PC-3 (cell line): ENCODE results near the gene TRRAP. TPM values are rescaled to one million over a fixed set of nuclear protein-coding genes. Genes with fewer than 3 reads are reported as not detected.

ENCODE experiments used
- ATAC-seq: fragments of 200-7000 bp; cut with Tn5 transposase; 2 replicates; pipeline ENCODE4 v1.9.1; 2020; ENCODE audit warnings: mild to moderate bottlenecking, moderate library complexity
- BruUV-seq: library from RNA; stranded (reverse); fragments of 400-500 nt; replicated peaks from 2 replicates; lab custom pipeline; 2021; lab: Mats Ljungman, UMichigan
- CTCF ChIA-PET: fragments of 300-600 bp; sonication (Branson Sonifier 250); formaldehyde crosslinking; loops from one replicate; lab custom pipeline; 2022; ENCODE audit warnings: antibody characterized with exemption; lab: Charles Lee
- POLR2A ChIA-PET: fragments of 300-600 bp; sonication (Branson Sonifier 250); formaldehyde crosslinking; loops from one replicate; lab custom pipeline; 2022; ENCODE audit warnings: antibody characterized with exemption; ENCODE audit not compliant: unreplicated experiment; lab: Charles Lee
- DNase-seq: peaks from one replicate; pipeline ENCODE4 v3.0.0-alpha.2; 2015
- H2AFZ ChIP-seq: fragments of 300-600 bp; sonication (generic); 2 replicates; pipeline ENCODE4 v1.6.0; 2016; ENCODE audit warnings: antibody characterized with exemption, low read length
- H3F3A ChIP-seq: fragments of 300-600 bp; sonication (generic); one replicate; pipeline ENCODE4 v1.6.0; 2017; ENCODE audit warnings: antibody characterized with exemption, low read length, control low read depth, mild to moderate bottlenecking; ENCODE audit not compliant: unreplicated experiment
- H3K27ac ChIP-seq: fragments of 300-600 bp; sonication (generic); 2 replicates; pipeline ENCODE4 v1.5.1; 2016; ENCODE audit warnings: mild to moderate bottlenecking, low read length
- H3K27me3 ChIP-seq: fragments of 300-600 bp; sonication (generic); 2 replicates; pipeline ENCODE4 v1.6.1; 2016; ENCODE audit warnings: low read length, mixed read lengths
- H3K36me3 ChIP-seq: fragments of 300-600 bp; sonication (generic); 2 replicates; pipeline ENCODE4 v1.6.1; 2016; ENCODE audit warnings: low read depth, mixed run types, low read length, mixed read lengths
- H3K4me1 ChIP-seq: fragments of 300-600 bp; sonication (generic); 2 replicates; pipeline ENCODE4 v1.5.1; 2016; ENCODE audit warnings: low read length; ENCODE audit not compliant: insufficient read depth
- H3K4me2 ChIP-seq: fragments of 300-600 bp; sonication (generic); 2 replicates; pipeline ENCODE4 v1.6.0; 2016; ENCODE audit warnings: low read length
- H3K4me3 ChIP-seq: fragments of 300-600 bp; sonication (generic); 2 replicates; pipeline ENCODE4 v1.5.1; 2016; ENCODE audit warnings: mild to moderate bottlenecking, low read length, mixed read lengths
- H3K79me2 ChIP-seq: fragments of 300-600 bp; sonication (generic); 2 replicates; pipeline ENCODE4 v1.6.1; 2017; ENCODE audit warnings: low read length, mixed read lengths
- H3K9ac ChIP-seq: fragments of 300-600 bp; sonication (generic); 2 replicates; pipeline ENCODE4 v1.6.0; 2016; ENCODE audit warnings: mild to moderate bottlenecking, low read length
- H3K9me2 ChIP-seq: fragments of 300-600 bp; sonication (generic); replicated peaks from 2 replicates; pipeline ENCODE4 v1.6.1; 2016; ENCODE audit warnings: mixed run types, low read length, mixed read lengths
- H3K9me3 ChIP-seq: fragments of 300-600 bp; sonication (generic); 2 replicates; pipeline ENCODE4 v1.6.1; 2016; ENCODE audit warnings: low read length, mixed read lengths
- H4K20me1 ChIP-seq: fragments of 300-600 bp; sonication (generic); 2 replicates; pipeline ENCODE4 v1.6.1; 2016; ENCODE audit warnings: low read length, mixed read lengths
- CTCF ChIP-seq: fragments of 300-600 bp; sonication (generic); conservative IDR thresholded peaks from 2 replicates; pipeline ENCODE4 v1.5.1; 2017; ENCODE audit warnings: antibody characterized with exemption, low read depth, mild to moderate bottlenecking, low read length
- EZH2 ChIP-seq: fragments of 300-600 bp; sonication (generic); IDR thresholded peaks from one replicate; pipeline ENCODE4 v1.6.1; 2017; ENCODE audit warnings: antibody characterized with exemption, mild to moderate bottlenecking, low read length; ENCODE audit not compliant: unreplicated experiment
- EZH2phosphoT487 ChIP-seq: fragments of 300-600 bp; sonication (generic); IDR thresholded peaks from 2 replicates; pipeline ENCODE4 v1.6.1; 2018; ENCODE audit warnings: mild to moderate bottlenecking, antibody characterized with exemption, low read length, borderline replicate concordance
- intact Hi-C: fragments of 100-400 bp; cut with micrococcal nuclease; formaldehyde crosslinking; loops from 2 replicates; pipeline ENCODE4 v1.9.0; 2023
- total RNA-seq: library from RNA; depleted of rRNA; stranded (reverse); fragments of >200 nt; gene quantifications from 2 replicates; pipeline ENCODE4 v1.2.3, GENCODE V29; 2014

Gene TRRAP
- total RNA-seq, 1 experiment from 2014 or later = 17.7 TPM

DNA sequence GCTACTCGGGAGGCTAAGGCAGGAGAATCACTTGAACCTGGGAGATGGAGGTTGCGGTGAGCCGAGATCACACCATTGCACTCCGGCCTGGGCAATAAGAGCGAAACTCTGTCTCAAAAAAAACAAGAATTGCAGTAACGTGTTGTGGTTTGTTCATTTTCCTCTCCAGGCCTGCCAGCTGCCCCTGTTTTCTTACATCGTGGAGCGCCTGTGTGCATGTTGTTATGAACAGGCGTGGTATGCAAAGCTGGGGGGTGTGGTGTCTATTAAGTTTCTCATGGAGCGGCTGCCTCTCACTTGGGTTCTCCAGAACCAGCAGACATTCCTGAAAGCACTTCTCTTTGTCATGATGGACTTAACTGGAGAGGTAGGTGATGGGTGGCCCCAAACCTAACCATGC is 52.1 kb downstream of the TRRAP start:
- H3K4me2 ChIP-seq = no peak overlapping the region
- H3K36me3 ChIP-seq = peaks cover 50% of the 10 kb centered on the region
- H3K4me1 ChIP-seq = no peaks in the 10 kb centered on the region
- no peak overlapping the region for H3K4me3 ChIP-seq
- no peaks in the 10 kb centered on the region for H3K9me3 ChIP-seq
- no peaks in the 10 kb centered on the region for H3K79me2 ChIP-seq
- H4K20me1 ChIP-seq = no peaks in the 10 kb centered on the region
- CTCF ChIA-PET = no interaction called here
- POLR2A ChIA-PET = interaction anchor here (0.5 kb wide), 1 partner anchor 72 kb away, joined by 3 read pairs; no protein-coding TSS in a partner anchor
- no peak for TF ChIP-seq EZH2
- TF ChIP-seq CTCF = no peak
- no peak for TF ChIP-seq EZH2phosphoT487
- DNase-seq = no peak
- ATAC-seq = no peak
- intact Hi-C loops = no loop called here
- no peaks in the 10 kb centered on the region for H3K9me2 ChIP-seq
- BruUV-seq = no TSS peak
- H2AFZ ChIP-seq = no peak overlapping the region
- no peaks in the 10 kb centered on the region for H3K27me3 ChIP-seq
- H3K27ac ChIP-seq = no peak overlapping the region
- H3F3A ChIP-seq = no peaks in the 10 kb centered on the region
- no peak overlapping the region for H3K9ac ChIP-seq

DNA sequence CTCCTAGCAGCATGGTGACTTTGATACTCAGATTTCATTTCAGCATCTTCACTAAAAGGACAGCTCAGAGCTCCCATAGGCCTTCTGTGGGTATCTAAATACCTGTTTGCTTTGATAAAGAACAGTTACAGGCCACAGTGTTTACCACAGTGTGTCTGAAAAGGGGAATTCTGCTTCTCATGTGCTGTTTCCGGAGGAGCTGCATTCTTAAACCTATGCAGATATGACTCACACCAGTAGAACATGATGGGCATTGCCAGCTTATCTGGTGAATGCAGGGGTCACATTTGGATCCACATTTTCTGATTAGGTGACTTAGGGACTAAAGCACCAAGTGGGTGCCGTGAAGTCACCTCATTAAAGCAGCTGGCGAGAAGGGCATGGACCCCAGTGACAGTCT is 52.6 kb downstream of the TRRAP start:
- Histone ChIP-seq H3K27me3 (no peaks in the 10 kb centered on the region), H3K9ac (no peak overlapping the region), H3K27ac (no peak overlapping the region), H3K4me3 (no peak overlapping the region), H2AFZ (no peak overlapping the region), H3K4me1 (no peaks in the 10 kb centered on the region), H3F3A (no peaks in the 10 kb centered on the region), H3K9me3 (no peaks in the 10 kb centered on the region), H3K9me2 (no peaks in the 10 kb centered on the region), H3K79me2 (no peaks in the 10 kb centered on the region), H3K4me2 (no peak overlapping the region), H3K36me3 (peaks cover 48% of the 10 kb centered on the region), H4K20me1 (no peaks in the 10 kb centered on the region)
- peak; percentile 61 for ATAC-seq
- CTCF ChIA-PET = no interaction called here
- POLR2A ChIA-PET = no interaction called here
- TF ChIP-seq EZH2phosphoT487 (no peak), EZH2 (no peak), CTCF (no peak)
- DNase-seq = no peak
- intact Hi-C loops = no loop called here
- no TSS peak for BruUV-seq

DNA sequence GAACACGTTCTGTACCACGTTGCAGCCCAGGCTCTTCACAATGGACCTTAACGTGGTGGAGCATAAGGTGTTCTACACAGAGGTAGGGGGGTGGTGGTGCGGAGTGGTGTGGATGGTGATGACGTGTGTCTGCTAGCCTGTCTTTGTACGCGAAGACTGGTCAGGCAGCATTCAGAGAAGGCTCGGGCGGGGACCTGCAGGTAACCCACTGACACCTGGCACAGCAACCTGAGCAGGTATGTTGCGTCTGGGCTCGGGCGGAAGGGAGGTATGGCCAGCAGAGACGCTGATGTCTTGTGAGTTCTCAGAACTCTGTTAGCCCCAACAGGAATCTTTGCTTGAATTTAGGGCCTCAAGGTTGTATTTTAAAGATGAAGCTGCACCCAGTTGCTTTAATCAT is 55.0 kb downstream of the TRRAP start:
- CTCF ChIA-PET = no interaction called here
- peaks cover 40% of the 10 kb centered on the region for H3K36me3 ChIP-seq
- intact Hi-C loops = no loop called here

More for the DNA sequence above, 55.0 kb downstream of the TRRAP start:
- no peak overlapping the region for H3K4me3 ChIP-seq
- POLR2A ChIA-PET = no interaction called here
- H3K4me1 ChIP-seq = no peaks in the 10 kb centered on the region
- no peaks in the 10 kb centered on the region for H3K9me3 ChIP-seq
- H3K9me2 ChIP-seq = no peaks in the 10 kb centered on the region
- H3F3A ChIP-seq = no peaks in the 10 kb centered on the region
- H2AFZ ChIP-seq = no peak overlapping the region
- DNase-seq (no peak), ATAC-seq (no peak)
- H3K27ac ChIP-seq = no peak overlapping the region
- no peaks in the 10 kb centered on the region for H3K27me3 ChIP-seq
- BruUV-seq = no TSS peak
- TF ChIP-seq EZH2 (no peak), EZH2phosphoT487 (no peak), CTCF (no peak)
- no peaks in the 10 kb centered on the region for H4K20me1 ChIP-seq
- H3K79me2 ChIP-seq = no peaks in the 10 kb centered on the region
- no peak overlapping the region for H3K9ac ChIP-seq
- H3K4me2 ChIP-seq = no peak overlapping the region
